Parietal lobe (tissue), 2 donors: Measurements from ENCODE around the gene AP2A2. TPM values are rescaled to one million over a fixed set of nuclear protein-coding genes. Genes with fewer than 3 reads are reported as not detected.

Experiments
- small RNA-seq: library from RNA; depleted of rRNA; stranded (forward); fragments of <200 nt; gene quantifications from one replicate; pipeline ENCODE3, GENCODE V24; 2014; ENCODE audit warnings: low replicate concordance
- total RNA-seq: library from RNA; depleted of rRNA; stranded (reverse); fragments of >200 nt; gene quantifications from one replicate; pipeline ENCODE4 v1.2.3, GENCODE V29; 2014

Gene AP2A2
- total RNA-seq = 82.0 TPM

GRCh38 chr11:925496-926301 lies at the start of gene AP2A2:
TSS of gene AP2A2 (plus strand) at chr11:925870. CDS start at chr11:926022, 152 bp downstream.

GRCh38 chr11:910589-911030 lies 15.1 kb upstream of the AP2A2 start, which contains the start of gene CHID1:
TSS of gene CHID1 (minus strand) at chr11:910810. CDS start at chr11:904816, 5,994 bp downstream.

GRCh38 chr11:1036303-1036923 lies 110.7 kb downstream of the AP2A2 start, which contains the start of gene MUC6:
TSS of gene MUC6 (minus strand) at chr11:1036718. CDS start at chr11:1036655, 63 bp downstream.

Small RNA genes within 50 kb of the gene (small RNA-seq; reads per million reads assigned to genes)
- gene RNU6-1025P = not detected

Other genes starting within 250 kb of the AP2A2 start
- 80.8 TPM for gene DEAF1, start 230.6 kb upstream of the AP2A2 start, total RNA-seq
- 14.7 TPM for gene TMEM80, start 230.1 kb upstream of the AP2A2 start, total RNA-seq
- not detected for gene EPS8L2, start 219.6 kb upstream of the AP2A2 start, total RNA-seq
- gene TALDO1, start 178.4 kb upstream of the AP2A2 start, total RNA-seq = 70.1 TPM
- gene GATD1, start 148.4 kb upstream of the AP2A2 start, total RNA-seq = 37.6 TPM
- 11.3 TPM for gene CEND1, start 135.8 kb upstream of the AP2A2 start, total RNA-seq
- gene SLC25A22, start 127.6 kb upstream of the AP2A2 start, total RNA-seq = 28.8 TPM
- gene PIDD1, start 120.6 kb upstream of the AP2A2 start, total RNA-seq = 10.0 TPM
- gene RPLP2, start 115.9 kb upstream of the AP2A2 start, total RNA-seq = 376 TPM
- gene PNPLA2, start 107.0 kb upstream of the AP2A2 start, total RNA-seq = 9.1 TPM
- 0.63 TPM for gene CRACR2B, start 98.0 kb upstream of the AP2A2 start, total RNA-seq
- 51.3 TPM for gene CD151, start 92.9 kb upstream of the AP2A2 start, total RNA-seq
- gene POLR2L, start 83.3 kb upstream of the AP2A2 start, total RNA-seq = 13.5 TPM
- 16.0 TPM for gene TSPAN4, start 83.0 kb upstream of the AP2A2 start, total RNA-seq
- gene CHID1, start 15.1 kb upstream of the AP2A2 start, total RNA-seq = 28.8 TPM
- not detected for gene MUC6, start 110.8 kb downstream of the AP2A2 start, total RNA-seq
- gene MUC2, start 149.0 kb downstream of the AP2A2 start, total RNA-seq = not detected
- gene MUC5AC, start 232.1 kb downstream of the AP2A2 start, total RNA-seq = not detected